Measurements from ENCODE around the gene LYRM1.

DNA sequence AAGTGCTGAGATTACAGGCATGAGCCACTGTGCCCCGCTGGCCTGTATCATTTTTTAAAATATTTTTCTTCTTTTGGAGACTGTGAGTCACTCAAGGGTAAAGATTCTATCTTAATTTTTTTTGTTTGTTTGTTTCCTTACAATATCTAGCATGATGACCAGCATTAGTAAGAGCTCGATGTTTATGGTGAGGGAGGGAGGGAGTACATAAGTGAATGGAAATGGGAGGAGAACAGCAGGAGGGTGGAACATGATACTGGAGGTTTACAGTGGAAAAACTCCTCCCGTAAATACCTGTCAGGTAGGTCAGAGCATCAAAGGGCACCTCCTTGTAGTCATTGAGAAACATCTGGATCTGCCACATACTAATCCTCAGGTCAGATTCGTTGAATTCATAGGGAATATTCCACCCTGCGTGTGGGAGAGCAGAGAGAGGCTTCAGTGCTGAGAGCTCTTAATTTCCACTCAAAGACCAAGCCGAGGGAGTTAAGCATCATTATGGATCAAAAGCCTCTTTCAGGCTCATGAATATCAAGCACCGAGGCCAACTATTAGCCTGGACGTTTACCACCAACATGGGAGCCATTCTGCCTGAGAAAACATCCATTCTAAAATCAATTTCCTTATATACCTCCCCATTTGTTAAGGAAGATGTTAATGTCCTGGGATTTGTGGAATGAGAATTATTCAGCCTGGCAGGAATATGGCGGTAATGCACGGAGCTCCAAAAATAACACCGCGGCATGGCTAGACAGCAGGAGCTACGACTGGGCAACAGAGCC is 51.8 kb downstream of the LYRM1 start:
- TF ChIP-seq EP300 (IDR thresholded peaks at IDR 0.05), result no peak
- TF ChIP-seq, protein P1, sequence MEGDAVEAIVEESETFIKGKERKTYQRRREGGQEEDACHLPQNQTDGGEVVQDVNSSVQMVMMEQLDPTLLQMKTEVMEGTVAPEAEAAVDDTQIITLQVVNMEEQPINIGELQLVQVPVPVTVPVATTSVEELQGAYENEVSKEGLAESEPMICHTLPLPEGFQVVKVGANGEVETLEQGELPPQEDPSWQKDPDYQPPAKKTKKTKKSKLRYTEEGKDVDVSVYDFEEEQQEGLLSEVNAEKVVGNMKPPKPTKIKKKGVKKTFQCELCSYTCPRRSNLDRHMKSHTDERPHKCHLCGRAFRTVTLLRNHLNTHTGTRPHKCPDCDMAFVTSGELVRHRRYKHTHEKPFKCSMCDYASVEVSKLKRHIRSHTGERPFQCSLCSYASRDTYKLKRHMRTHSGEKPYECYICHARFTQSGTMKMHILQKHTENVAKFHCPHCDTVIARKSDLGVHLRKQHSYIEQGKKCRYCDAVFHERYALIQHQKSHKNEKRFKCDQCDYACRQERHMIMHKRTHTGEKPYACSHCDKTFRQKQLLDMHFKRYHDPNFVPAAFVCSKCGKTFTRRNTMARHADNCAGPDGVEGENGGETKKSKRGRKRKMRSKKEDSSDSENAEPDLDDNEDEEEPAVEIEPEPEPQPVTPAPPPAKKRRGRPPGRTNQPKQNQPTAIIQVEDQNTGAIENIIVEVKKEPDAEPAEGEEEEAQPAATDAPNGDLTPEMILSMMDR (IDR thresholded peaks at IDR 0.05), result no peak
